GM18909 (cell line): ENCODE measurements around the gene TP63.
A peak's percentile ranks its signal among the peaks of the same experiment; 100 is the strongest.

Experiments used
- ATAC-seq: cut with Tn5 transposase; IDR thresholded peaks from one replicate; pipeline ENCODE4 v1.9.1; 2021; ENCODE audit warnings: mild to moderate bottlenecking; ENCODE audit not compliant: unreplicated experiment, poor library complexity

Gene TP63

DNA sequence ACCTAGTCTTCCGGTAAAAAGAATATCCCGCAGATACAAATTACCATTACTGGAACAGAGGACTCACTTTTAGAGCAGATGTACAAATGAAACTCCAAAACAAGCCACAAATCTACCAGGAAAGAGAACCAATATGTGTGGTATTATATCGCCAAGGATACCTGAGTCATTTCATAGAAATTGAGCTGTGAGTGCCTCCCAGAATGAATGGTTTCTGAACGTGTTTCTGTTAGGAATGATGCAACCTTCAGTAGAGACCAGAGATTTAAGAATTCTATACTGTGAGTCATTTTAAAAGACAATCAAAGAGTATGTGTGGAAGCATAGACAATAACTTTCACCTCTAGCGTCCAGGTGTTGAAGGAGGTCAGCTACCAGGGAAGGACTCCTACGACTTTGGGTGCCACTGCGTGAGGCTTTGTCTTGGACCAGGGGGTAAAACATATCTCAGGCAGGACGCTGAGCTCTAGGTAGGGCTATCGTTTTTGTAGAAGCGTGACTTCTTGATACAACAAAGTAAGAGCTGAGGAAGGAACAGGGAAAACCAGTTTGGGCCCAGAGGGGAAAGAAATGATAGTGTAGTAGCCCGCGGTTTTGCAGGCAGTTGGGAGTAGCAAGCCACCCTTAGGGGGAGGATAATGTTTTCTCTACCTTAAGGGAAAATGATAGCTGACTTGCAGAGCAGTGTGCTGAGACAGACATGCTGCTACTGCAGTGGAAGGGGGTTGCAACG lies 210.4 kb downstream of the TP63 start:
- ATAC-seq: no peak

DNA sequence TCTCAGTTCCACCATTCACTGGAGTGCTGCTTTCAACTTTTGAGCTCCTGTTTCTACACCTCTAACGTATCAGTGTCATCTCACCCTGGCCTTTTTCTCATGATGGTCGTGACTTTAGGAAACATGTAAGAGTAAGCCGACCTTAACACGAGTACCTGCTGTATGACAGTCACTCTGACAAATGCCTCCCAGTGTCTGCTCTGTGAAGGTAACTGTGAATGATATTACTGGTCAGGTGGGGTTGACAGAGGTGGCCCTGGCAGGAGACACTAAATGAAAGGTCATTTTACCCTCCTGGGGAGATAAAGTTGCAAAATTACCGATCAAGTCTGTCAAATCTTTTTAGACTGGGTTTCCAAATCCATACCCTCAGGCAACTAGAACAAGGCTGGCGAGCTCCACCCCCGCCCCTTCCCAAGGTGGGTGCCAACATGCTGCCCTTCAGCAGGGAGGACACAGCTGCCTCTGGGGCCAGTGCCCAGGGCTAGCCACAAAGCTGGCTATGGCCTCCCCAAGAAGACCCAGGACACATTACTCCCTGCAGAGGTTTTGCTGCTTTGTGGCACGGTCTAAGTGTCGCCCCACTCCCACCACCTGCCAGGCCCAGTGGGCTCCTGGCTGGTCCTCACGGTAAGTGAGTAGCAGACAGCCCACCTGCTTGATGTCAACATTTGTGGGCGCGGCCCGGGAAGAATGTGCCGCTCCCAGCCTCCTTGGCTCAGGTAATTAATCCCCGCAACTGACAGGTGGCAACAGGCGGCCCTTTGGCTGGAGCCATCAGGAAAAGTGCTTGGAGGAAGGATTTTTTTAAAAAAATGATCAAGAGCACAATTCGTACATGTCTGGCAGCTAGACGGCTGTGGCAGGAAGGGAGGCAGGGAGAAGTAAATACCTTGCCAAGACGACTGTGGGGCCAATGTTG lies 211.8 kb downstream of the TP63 start:
- no peak for ATAC-seq

DNA sequence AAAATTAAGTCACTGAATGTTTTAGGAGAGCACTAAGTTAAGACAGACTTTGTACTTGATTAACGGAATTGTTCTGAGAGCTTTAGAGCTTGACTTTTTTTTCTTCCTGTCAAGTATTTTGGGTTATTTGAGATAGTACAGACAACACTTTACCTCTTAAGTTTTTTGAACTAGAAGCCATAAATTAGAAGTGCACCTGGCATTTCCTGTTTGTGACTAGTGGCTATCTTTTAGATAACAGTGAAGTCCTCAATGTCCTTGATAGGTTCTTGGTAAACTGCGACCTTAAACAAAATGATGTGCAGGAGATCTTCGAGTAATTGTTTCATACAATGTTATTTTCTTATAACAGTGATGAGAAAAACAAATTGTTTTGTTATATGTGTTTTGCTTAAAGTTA lies 213.9 kb downstream of the TP63 start:
- ATAC-seq: no peak

DNA sequence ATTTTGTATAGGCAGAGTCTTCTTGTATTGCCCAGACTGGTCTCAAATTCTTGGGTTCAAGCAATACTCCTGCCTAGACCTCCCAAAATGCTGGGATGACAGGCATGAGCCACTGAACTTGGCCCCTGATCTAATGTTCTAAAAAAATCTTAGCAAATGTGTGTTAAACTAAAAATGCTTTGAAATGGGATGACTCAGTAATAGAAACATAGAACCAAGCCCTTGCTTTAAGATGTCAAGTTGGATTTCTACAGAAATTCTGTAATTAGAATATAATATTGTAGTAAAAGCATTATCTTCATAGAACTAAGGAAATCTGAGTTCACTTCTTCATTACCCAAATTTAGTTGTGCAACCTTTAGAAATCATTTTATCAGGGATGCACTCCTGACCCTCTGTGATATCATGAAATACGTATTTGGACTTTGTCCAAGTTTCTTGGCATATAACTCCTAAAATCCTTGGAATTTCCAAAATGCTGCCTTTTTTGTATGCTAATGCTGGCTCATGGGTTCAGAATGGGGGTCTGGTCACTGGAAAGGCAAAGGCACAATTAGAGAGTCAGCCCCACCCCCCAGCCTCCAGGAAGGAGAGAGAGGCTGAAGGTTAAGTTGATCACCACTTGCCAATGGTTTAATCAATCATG lies 217.3 kb downstream of the TP63 start:
- no peak for ATAC-seq

DNA sequence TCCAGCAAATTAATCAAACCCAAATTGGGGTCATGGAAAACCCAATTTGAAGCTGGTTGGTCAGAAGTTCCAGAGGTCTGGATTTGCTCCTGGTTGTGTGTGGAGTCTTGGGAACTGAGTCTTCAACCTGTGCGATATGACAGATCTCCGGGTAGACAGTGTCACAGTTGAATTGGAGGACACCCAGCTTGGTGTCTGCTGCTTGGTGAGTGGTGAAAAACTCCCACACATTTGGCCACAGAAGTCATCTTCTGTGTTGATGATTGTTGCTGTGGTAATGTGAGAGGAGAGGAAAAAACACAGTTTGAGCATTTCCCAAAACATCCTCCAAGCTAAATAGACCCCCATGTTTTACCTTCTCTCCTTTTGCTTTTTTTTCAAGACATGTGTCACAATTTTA lies 218.1 kb downstream of the TP63 start:
- ATAC-seq: no peak

DNA sequence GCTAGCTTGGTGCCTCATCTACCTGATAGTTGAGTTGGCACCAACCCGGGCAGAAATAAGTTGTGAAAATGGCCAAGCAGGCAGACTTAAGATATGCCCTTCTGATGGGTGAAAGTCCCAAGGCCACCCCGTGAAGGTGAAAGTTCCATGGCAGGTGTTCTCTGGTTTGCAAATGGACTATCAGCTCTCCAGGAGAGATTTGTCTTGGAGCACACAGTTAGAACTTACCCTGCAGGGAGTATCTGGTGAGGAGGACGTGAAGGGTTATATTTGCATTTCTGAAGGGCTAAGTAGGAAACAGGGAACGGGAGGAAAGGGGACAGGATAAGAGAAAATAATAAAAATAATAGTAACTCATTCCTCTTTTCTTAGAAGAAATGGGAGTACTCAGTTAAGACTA lies 220.5 kb downstream of the TP63 start:
- ATAC-seq: no peak

DNA sequence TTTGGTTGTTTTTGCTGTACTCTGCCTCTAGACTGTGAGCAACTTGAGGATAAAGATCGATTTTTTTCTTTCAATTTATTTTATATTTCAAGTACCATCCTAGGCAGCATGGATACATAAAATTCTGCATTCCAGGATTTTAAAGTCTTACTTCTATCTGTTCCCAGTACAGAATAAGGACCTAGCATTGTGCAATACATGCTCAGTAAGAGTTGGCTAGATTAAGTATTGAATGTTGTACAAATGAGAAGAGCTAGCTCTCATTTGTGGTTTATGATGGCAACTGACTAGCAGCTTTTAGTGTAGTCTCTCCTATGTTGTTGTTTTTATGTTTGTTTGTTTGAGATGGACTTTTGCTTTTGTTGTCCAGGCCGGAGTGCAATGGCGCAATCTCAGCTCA lies 222.7 kb downstream of the TP63 start:
- no peak for ATAC-seq

DNA sequence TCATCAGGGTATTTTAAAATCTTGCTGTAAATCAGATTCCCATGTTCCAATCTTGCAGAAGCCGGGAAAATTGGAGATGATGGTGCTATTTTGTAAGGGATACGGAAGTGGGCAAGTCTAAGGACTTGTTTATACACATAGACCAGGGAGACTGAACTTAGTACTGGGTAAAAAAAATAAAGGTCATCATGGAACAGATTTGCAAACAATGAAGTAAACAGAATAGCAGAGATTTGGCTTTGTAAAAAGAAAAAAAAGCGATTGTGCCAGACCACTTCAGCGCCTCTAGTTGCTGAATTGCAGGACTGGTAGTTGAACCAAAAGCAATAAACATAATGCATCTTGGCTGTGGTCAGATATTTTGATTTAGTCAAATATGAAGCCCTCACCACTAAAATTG lies 229.1 kb downstream of the TP63 start:
- ATAC-seq: no peak

DNA sequence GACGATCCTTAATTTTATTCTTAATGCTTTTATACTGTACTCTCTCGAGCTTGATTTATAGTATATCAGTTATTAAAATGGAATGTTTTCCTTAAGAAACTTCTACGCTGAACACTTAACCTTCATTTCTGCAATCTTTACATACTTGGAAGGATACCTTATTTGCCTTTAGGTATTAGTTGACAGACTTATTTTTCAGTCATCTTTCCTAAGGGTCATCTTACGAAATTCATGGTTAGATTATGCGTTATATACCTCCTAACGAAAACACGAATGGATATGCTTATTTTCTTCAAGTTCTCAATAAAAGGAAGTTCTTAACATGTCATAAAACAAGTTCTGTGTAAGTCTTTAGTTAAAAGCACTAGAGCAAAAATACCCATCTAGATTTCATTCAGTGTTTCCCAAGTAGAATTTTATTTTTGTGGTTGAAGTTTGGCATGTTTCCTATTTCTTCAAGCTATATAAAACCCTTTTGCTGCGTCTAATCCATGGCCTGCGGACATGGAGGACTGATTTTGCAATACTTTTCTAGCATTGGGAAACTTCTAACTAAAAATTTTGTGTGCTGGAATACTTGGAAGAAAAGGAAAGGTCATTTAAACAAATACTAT lies 231.3 kb downstream of the TP63 start:
- ATAC-seq: no peak

DNA sequence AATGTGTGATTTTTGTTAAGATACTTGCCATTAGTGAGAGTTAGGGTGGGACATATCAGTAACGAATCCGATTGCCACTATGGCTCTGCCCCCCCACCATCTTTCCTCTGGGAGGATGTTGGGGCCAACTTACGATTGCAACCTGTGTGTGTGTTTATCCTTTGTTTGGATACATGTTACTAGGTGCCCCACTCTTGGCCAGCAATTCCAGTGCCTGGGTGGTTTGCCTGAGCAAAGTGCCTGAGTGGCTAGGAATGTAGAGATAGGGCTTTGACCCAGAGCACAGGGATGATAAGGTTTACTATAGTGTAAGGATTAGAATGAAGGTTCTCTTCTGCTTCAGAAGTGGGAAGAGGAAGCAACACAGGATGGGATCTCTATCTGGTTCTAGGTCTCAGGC lies 231.8 kb downstream of the TP63 start:
- ATAC-seq: no peak

DNA sequence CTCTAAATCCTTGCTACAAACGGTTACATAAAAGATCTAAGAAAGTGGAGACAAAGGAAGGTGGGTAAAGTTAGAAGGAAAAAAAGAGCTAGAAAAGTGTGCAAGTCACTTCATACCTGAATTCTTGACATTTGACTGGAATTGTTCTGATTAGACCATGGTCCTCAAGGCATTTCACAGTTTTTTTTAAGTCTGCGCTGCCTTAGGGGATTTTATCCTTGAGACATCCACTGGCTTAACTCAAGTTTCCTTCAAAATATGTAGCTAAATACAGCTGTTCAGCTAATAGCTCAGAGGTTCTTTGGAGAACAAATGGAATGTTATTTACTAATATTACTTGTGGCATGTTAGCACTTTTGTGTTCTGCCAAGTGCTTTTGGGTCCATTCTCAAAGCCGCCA lies 236.9 kb downstream of the TP63 start:
- no peak for ATAC-seq

DNA sequence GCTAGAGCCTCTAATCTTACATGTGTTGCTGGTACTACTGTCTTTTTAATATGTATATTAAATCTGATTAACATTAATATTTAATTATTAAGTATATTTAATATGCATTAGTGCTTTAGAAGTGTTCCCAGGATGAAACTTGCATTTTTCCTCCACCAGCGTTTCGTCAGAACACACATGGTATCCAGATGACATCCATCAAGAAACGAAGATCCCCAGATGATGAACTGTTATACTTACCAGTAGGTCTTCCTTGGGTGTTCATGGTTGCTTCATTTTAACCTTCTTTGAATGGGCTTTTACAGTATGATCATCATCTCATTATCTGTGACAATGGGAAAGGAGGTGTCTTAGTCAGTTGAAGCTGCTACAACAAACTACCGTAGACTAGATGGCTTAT lies 238.0 kb downstream of the TP63 start:
- no peak for ATAC-seq

DNA sequence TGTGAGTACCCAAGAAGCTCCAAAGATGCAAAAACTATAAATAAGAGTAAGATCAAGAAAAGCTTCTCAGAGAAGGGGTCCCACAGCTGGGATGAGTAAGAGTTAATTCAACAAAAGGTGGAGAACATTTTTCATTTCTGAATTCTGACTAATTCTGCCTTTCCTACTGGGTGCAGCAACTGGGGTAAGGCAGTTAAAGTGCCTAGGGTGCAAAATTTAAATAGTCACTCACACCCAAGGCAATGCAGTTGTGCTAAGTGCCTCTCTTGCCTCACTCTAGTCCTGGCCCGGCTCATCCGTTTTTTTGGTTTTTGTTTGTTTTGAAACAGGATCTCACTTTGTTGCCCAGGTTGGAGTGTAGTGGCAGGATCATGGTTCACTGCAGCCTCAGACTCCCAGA lies 240.2 kb downstream of the TP63 start:
- no peak for ATAC-seq

DNA sequence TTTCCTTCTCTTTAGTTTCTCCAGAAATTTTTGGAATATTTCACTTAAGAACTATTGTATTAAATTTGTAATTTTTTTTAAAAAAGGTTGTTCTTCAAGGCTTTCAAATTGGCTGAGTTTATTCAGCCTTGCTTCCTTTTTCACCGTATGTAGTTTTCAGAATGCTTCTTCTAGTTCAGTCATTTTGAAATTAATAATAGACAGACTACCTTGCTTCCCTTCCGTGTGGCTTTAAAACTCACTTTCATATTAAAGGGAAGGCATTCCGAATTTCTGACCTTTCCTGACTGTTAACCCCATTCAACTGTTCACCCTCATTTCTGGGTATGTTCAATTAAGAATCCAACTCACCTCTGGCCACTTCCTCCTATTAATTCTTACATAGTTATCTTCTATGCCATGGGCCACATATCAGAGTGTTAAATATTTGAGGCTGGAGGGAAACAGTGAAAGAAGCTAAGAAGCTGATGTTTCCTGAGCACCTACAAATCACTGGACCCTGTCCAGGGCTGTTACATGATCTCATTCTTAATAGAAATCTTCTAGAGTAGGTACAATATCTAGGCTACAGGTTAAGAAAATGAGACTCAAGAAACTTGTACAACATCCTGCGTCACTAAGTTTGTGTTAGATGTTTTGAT lies 252.0 kb downstream of the TP63 start:
- peak; percentile 79 for ATAC-seq

DNA sequence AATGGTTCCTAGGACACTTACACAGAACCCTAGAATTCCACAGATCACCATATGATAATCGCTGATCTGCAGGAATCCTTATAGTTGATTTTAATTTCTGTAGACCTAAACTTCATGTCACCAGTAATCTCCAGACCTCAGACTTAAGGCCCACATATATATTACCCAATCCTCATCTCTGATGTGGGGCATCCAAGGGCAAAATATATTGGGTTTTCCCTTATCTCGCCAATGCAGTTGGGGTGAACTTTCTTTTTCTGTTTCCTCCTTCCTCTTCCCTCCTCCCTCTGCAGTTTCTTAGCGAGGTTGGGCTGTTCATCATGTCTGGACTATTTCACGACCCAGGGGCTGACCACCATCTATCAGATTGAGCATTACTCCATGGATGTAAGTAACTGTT lies 259.3 kb downstream of the TP63 start:
- ATAC-seq: no peak

DNA sequence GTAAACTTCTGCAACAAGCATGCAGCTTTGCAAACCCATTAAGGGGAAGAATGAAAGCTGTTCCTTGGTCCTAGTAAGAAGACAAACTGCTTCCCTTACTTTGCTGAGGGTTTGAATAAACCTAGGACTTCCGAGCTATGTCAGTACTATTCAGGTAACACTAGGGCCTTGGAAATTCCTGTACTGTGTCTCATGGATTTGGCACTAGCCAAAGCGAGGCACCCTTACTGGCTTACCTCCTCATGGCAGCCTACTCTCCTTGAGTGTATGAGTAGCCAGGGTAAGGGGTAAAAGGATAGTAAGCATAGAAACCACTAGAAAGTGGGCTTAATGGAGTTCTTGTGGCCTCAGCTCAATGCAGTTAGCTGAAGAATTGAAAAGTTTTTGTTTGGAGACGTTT lies 265.3 kb downstream of the TP63 start:
- no peak for ATAC-seq

DNA sequence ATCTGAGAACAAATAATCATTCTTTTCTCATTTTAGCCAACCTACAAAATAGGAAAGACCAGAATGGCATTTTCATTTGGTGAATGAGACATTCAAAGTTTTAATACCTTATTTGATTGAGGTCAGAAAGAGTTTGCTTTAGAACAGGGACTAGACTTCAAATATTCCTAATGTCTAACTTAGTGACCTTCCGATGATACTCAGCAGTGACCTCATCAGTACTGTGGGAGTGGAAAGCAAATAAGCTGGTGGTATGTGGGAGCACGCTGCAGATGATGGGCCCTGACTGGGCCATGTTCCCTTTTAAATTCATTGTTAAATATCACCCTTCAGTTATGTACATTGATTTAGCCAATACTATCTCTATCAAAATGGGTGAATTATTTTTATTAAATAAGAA lies 266.2 kb downstream of the TP63 start:
- ATAC-seq: no peak

DNA sequence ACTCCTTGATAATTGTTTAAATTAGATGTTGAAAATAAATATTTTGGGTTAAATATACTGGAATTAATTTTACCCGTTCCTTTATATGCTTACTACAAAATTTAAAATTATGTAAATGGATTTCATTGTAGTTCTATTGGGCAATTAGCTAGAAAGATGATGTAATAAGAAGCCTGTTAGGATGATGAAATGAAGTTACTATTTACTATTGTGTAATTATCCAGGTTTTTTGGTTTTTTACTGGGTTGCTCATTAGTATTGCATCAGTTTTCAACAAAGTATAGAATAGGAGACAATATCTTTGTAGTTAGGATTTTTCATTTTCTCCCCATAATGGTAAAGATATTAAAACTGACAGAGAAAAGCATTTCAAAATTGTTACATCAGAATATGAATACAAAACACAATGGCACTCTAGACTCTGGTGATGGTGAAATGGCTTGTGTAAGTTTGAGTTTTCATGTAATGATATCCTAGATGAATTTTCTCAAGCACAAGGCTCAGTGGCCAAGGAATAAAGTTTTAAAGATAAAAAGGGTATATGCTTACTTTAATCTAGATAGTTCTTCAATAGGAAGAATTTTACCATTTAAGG lies 267.5 kb downstream of the TP63 start:
- no peak for ATAC-seq

DNA sequence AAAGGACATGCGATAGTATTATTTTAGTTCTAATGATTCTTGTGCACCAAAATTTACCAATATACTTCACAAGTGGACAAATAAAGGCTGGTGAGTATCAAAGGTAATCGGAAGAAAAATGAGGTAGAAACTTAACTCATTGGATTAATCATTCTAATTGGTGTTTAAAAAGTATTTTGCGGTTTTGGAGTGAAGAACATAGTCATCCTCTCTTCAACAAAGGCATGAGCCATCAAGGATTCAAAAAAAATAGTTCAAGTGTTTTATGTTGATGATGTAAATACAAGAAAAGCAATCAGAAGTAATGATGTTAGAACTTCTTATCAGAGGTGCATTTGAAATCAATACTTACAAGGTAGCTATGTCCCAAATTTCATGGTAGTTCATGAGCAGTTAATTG lies 268.0 kb downstream of the TP63 start:
- ATAC-seq: no peak

DNA sequence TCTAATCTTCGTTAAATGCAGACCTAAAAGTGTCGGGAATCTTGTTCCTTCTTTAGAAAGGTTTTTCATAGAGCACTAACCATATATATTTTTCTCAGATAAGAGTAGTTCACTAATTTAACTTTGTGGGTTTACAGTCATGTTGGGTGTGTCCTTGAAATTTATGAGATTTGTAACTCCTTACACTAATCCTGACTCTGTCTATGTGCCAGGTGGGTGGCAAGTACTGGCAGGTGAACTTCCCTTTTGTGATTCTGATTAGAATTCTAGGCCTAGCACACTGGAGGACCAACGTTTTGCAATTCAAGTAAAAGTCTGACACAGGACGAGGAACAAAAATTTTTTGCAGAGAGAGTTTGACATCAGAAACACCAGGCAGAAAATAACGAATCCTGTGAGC lies 269.4 kb downstream of the TP63 start:
- ATAC-seq: no peak
